ENCODE data around the gene IQSEC1. TPM values are rescaled to one million over a fixed set of nuclear protein-coding genes. Genes with fewer than 3 reads are reported as not detected.
A peak's percentile ranks its signal among the peaks of the same experiment; 100 is the strongest.

IQSEC1 gene
- total and polyA plus RNA-seq, 8 donors: 24.9 to 57.0 (median 34.2) TPM

DNA sequence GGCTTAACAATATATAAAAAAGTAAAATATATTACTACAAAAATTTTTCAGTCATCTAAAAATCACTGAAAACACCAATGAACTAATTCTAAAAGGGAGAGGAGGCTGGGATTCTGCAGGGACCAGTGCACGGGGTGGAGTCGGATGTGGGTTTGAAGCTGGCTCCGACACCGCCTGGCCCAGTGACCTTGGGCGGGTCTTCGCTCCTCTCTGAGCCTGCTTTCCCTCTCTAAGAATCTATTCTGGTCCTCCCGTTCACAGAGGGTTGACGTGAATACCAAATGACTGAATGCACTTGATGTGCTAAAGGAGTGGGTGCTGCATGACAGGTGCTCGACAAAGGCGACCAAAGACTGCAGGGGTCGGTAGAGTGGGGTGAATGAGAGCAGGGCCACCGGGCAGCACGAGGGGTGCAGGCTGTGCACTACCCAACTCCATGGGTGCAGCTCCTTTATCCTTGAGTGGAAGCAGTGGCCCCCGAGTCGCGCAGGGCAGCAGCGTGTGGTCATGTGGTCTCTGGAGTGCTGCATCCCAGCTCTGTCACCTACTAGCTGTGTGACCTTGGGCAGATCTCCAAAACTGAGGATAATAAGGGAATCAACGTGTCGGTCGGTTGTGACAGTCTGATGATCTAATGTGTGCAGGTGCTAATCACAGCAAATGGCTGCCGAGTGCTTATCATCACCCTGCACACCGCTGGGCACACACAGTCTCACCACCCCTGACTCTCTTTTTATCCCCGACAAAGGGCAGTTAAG lies 8.6 kb upstream of the IQSEC1 start:
- H3K27ac ChIP-seq: no peak overlapping the region
- H3K27me3 ChIP-seq: peaks cover 0 to 24% of the 10 kb centered on the region in 2 donors
- no peaks in the 10 kb centered on the region for H3K4me1 ChIP-seq
- H3K4me3 ChIP-seq: no peak overlapping the region
- H3K36me3 ChIP-seq: no peaks in the 10 kb centered on the region
- TF ChIP-seq, protein P1, sequence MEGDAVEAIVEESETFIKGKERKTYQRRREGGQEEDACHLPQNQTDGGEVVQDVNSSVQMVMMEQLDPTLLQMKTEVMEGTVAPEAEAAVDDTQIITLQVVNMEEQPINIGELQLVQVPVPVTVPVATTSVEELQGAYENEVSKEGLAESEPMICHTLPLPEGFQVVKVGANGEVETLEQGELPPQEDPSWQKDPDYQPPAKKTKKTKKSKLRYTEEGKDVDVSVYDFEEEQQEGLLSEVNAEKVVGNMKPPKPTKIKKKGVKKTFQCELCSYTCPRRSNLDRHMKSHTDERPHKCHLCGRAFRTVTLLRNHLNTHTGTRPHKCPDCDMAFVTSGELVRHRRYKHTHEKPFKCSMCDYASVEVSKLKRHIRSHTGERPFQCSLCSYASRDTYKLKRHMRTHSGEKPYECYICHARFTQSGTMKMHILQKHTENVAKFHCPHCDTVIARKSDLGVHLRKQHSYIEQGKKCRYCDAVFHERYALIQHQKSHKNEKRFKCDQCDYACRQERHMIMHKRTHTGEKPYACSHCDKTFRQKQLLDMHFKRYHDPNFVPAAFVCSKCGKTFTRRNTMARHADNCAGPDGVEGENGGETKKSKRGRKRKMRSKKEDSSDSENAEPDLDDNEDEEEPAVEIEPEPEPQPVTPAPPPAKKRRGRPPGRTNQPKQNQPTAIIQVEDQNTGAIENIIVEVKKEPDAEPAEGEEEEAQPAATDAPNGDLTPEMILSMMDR (IDR thresholded peaks at IDR 0.05): no peak
- DNase-seq (no peak), ATAC-seq (no peak)
- no peaks in the 10 kb centered on the region for H3K9me3 ChIP-seq
- intact Hi-C loops (cut with DNase I): no loop called here

DNA sequence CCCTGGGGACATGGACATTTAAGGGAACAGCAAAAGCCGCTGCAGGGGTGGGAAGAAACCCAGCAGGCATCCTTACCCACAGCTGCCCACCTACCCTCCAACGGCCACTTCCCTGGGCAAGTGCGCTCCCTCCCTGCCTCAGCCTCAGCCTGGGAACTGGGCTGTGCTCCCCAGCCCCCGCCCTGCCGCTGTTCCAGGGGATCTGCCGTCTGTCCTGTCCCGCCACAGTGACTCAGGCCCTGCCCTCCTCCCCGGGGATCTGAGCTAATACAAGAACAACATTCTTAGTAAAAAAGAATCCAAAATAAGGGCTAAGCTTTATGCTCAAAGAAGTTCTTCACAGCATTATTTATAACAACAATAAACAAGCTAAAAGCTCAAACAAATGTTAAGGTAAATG lies 7.4 kb upstream of the IQSEC1 start:
- DNase-seq: peak in 1 of 4 donors; percentile 74
- Histone ChIP-seq H3K4me3 (no peak overlapping the region), H3K27ac (no peak overlapping the region), H3K27me3 (peaks cover 0 to 34% of the 10 kb centered on the region in 2 donors), H3K4me1 (no peaks in the 10 kb centered on the region), H3K9me3 (no peaks in the 10 kb centered on the region), H3K36me3 (no peaks in the 10 kb centered on the region)
- intact Hi-C loops (cut with DNase I): no loop called here
- ATAC-seq: no peak
- TF ChIP-seq, protein P1 (IDR thresholded peaks at IDR 0.05): no peak

DNA sequence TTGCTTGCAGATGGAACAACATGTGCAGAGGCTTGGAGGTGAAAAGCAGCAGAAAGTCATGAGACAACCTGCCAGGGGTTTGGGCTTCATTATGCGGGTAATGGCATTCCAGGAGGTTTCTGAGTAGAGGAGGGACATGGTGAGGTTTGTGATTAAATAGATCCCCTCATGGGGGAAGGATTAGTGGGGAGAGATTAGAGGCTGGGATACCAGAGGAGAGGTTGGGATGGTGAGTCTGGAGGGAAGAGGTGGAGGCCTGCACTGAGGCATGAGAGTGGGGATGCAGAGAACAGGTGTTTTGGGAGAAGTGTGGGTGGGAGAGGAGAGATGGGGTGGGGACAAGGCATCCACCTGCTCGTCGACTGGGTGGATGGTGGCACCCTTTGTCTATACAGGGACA lies 6.8 kb upstream of the IQSEC1 start:
- intact Hi-C loops (cut with DNase I): no loop called here
- Histone ChIP-seq H3K27ac (no peak overlapping the region), H3K9me3 (no peaks in the 10 kb centered on the region), H3K27me3 (peaks cover 2 to 40% of the 10 kb centered on the region in 2 donors), H3K4me3 (no peak overlapping the region), H3K36me3 (no peaks in the 10 kb centered on the region), H3K4me1 (no peaks in the 10 kb centered on the region)
- ATAC-seq: no peak
- DNase-seq: no peak
- TF ChIP-seq, protein P1 (IDR thresholded peaks at IDR 0.05): no peak

DNA sequence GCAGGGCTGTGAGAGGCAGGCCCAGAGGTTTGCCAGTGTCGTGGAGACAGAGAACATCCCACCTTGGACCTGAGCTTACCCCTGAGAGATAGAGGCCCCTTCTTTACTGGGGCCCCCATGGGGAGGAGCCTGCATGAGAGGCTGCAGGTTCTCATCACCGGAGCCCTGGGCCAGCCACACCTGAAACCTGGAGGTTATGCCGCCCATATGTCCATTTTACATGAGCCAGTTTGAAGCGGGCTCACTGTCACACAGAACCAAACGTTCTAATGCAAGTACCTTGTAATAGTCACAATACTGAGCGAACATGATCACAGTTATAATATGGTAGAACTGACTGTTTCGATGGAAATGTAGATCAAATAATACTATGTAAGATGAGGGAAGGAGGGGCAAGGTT lies 6.3 kb upstream of the IQSEC1 start:
- ATAC-seq (no peak), DNase-seq (no peak)
- H3K27ac ChIP-seq: no peak overlapping the region
- H3K4me3 ChIP-seq: no peak overlapping the region
- H3K36me3 ChIP-seq: no peaks in the 10 kb centered on the region
- peaks cover 7 to 45% of the 10 kb centered on the region in 2 donors for H3K27me3 ChIP-seq
- no peaks in the 10 kb centered on the region for H3K9me3 ChIP-seq
- no peaks in the 10 kb centered on the region for H3K4me1 ChIP-seq
- intact Hi-C loops (cut with DNase I): no loop called here
- TF ChIP-seq, protein P1 (IDR thresholded peaks at IDR 0.05): no peak

DNA sequence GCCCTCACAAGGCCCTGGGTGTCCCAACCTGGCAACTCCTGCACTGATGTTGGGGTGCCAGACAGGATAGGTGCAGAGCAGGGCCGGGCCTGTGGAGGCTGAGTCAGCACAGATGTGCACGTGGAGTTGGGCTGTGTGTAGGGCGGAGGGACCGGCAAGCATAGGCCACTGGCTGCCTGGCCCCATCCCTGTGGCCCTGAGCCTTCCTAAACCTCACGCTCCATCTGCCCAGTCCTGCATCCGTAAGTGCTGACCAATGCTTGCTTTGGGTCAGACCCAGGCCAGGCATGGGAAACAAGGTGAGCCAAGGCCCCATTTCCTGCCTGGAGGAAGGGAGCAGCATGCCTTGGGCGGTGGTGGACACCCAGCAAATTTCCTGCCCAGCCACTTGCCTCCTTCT lies 5.8 kb upstream of the IQSEC1 start:
- Histone ChIP-seq H3K4me1 (no peaks in the 10 kb centered on the region), H3K27me3 (peaks cover 12 to 49% of the 10 kb centered on the region in 2 donors), H3K9me3 (no peaks in the 10 kb centered on the region), H3K27ac (no peak overlapping the region), H3K4me3 (no peak overlapping the region), H3K36me3 (no peaks in the 10 kb centered on the region)
- intact Hi-C loops (cut with DNase I): no loop called here
- TF ChIP-seq, protein P1 (IDR thresholded peaks at IDR 0.05): no peak
- ATAC-seq: no peak
- DNase-seq: peak in 1 of 4 donors; percentile 60
